H9 (cell line): ENCODE data around the gene IFI27. TPM values are rescaled to one million over a fixed set of nuclear protein-coding genes. Genes with fewer than 3 reads are reported as not detected.

ENCODE experiments used
- DNase-seq: peaks from one replicate; pipeline ENCODE4 v3.0.0-alpha.2; 2017
- H2AFZ ChIP-seq: one replicate; pipeline ENCODE4 v1.6.1; 2013; ENCODE audit warnings: mild to moderate bottlenecking, low read length, control low read depth, moderate library complexity
- H2AK5ac ChIP-seq: 2 replicates; pipeline ENCODE4 v1.6.1; 2013; ENCODE audit warnings: low read length, control low read depth, mixed read lengths; ENCODE audit not compliant: insufficient read length
- H2BK120ac ChIP-seq: one replicate; pipeline ENCODE4 v1.6.1; 2013; ENCODE audit warnings: low read depth, mild to moderate bottlenecking, low read length, control low read depth, inconsistent platforms; ENCODE audit not compliant: poor library complexity, severe bottlenecking
- H2BK12ac ChIP-seq: 2 replicates; pipeline ENCODE4 v1.6.1; 2013; ENCODE audit warnings: low read length, control low read depth, mixed read lengths, low read depth; ENCODE audit not compliant: insufficient read length
- H2BK15ac ChIP-seq: 2 replicates; pipeline ENCODE4 v1.6.1; 2013; ENCODE audit warnings: low read depth, low read length, control low read depth
- H2BK20ac ChIP-seq: one replicate; pipeline ENCODE4 v1.6.1; 2013; ENCODE audit warnings: low read depth, mild to moderate bottlenecking, low read length, control low read depth, inconsistent platforms; ENCODE audit not compliant: poor library complexity, severe bottlenecking
- H2BK5ac ChIP-seq: 2 replicates; pipeline ENCODE4 v1.6.1; 2013; ENCODE audit warnings: low read length, control low read depth, mixed read lengths; ENCODE audit not compliant: insufficient read length
- H3K14ac ChIP-seq: 2 replicates; pipeline ENCODE4 v1.6.1; 2013; ENCODE audit warnings: low read length, control low read depth; ENCODE audit not compliant: insufficient read depth
- H3K18ac ChIP-seq: 2 replicates; pipeline ENCODE4 v1.6.1; 2013; ENCODE audit warnings: low read depth, mild to moderate bottlenecking, mixed read lengths, low read length, control low read depth; ENCODE audit not compliant: insufficient read length
- H3K23ac ChIP-seq: 2 replicates; pipeline ENCODE4 v1.6.1; 2013; ENCODE audit warnings: low read length, control low read depth, mixed read lengths, low read depth; ENCODE audit not compliant: insufficient read length
- H3K23me2 ChIP-seq: 2 replicates; pipeline ENCODE4 v1.6.1; 2013; ENCODE audit warnings: low read depth, mild to moderate bottlenecking, mixed read lengths, low read length, control low read depth; ENCODE audit not compliant: insufficient read length, poor library complexity, severe bottlenecking
- H3K27ac ChIP-seq: 2 replicates; pipeline ENCODE4 v1.5.1; 2013; ENCODE audit warnings: low read length, control low read depth, mixed read lengths, low read depth; ENCODE audit not compliant: insufficient read length
- H3K27me3 ChIP-seq: 2 replicates; pipeline ENCODE4 v1.6.1; 2013; ENCODE audit warnings: low read length, control low read depth, inconsistent platforms; ENCODE audit not compliant: insufficient read depth
- H3K4ac ChIP-seq: 2 replicates; pipeline ENCODE4 v1.6.1; 2013; ENCODE audit warnings: low read depth, mild to moderate bottlenecking, control low read depth, inconsistent platforms, low read length, moderate library complexity
- H3K4me1 ChIP-seq: 2 replicates; pipeline ENCODE4 v1.6.1; 2013; ENCODE audit warnings: low read length, control low read depth, inconsistent platforms; ENCODE audit not compliant: insufficient read depth
- H3K4me2 ChIP-seq: 2 replicates; pipeline ENCODE4 v1.6.1; 2013; ENCODE audit warnings: low read length, control low read depth, mixed read lengths; ENCODE audit not compliant: insufficient read length, insufficient read depth
- H3K56ac ChIP-seq: 2 replicates; pipeline ENCODE4 v1.6.1; 2013; ENCODE audit warnings: low read depth, mild to moderate bottlenecking, mixed read lengths, low read length, control low read depth; ENCODE audit not compliant: insufficient read length
- H3K79me1 ChIP-seq: 2 replicates; pipeline ENCODE4 v1.6.1; 2013; ENCODE audit warnings: low read depth, mild to moderate bottlenecking, moderate library complexity, low read length, control low read depth, inconsistent platforms; ENCODE audit not compliant: insufficient read depth, poor library complexity, severe bottlenecking
- H3K79me2 ChIP-seq: 2 replicates; pipeline ENCODE4 v1.6.1; 2013; ENCODE audit warnings: low read length, control low read depth, inconsistent platforms; ENCODE audit not compliant: insufficient read depth
- H3K9ac ChIP-seq: 2 replicates; pipeline ENCODE4 v1.6.1; 2013; ENCODE audit warnings: low read length, control low read depth, mixed read lengths; ENCODE audit not compliant: insufficient read length; ENCODE audit errors: extremely low read depth
- H3K9me3 ChIP-seq: one replicate; pipeline ENCODE4 v1.6.1; 2013; ENCODE audit warnings: low read depth, low read length, inconsistent platforms; ENCODE audit not compliant: control insufficient read depth
- H3T11ph ChIP-seq: one replicate; pipeline ENCODE4 v1.6.1; 2013; ENCODE audit warnings: mild to moderate bottlenecking, low read length, control low read depth, inconsistent platforms
- H4K20me1 ChIP-seq: one replicate; pipeline ENCODE4 v1.6.1; 2013; ENCODE audit not compliant: control insufficient read depth, insufficient read length, insufficient read depth
- H4K5ac ChIP-seq: 2 replicates; pipeline ENCODE4 v1.6.1; 2013; ENCODE audit warnings: low read depth, mild to moderate bottlenecking, mixed read lengths, low read length, control low read depth; ENCODE audit not compliant: insufficient read length
- H4K8ac ChIP-seq: replicated peaks from 2 replicates; pipeline ENCODE4 v1.6.1; 2013; ENCODE audit warnings: low read length, control low read depth, mixed read lengths, low read depth; ENCODE audit not compliant: insufficient read length
- H4K91ac ChIP-seq: 2 replicates; pipeline ENCODE4 v1.6.1; 2013; ENCODE audit warnings: low read depth, mild to moderate bottlenecking, moderate library complexity, mixed read lengths, low read length, control low read depth; ENCODE audit not compliant: insufficient read length
- H3K27ac Mint-ChIP-seq, 3 experiments: 2 replicates in 2 of 3; 3 replicates in 1 of 3; pipeline ENCODE4 v1.8.0; 2020 to 2021; ENCODE audit warnings: mixed read lengths in 3 of 3, mild to moderate bottlenecking in 1 of 3, moderate library complexity in 1 of 3
- H3K27me3 Mint-ChIP-seq: 2 replicates; pipeline ENCODE4 v1.8.0; 2021; ENCODE audit warnings: low read depth, mild to moderate bottlenecking, moderate library complexity, mixed read lengths
- H3K36me3 Mint-ChIP-seq, 3 experiments: 2 replicates in 2 of 3; 3 replicates in 1 of 3; pipeline ENCODE4 v1.8.0; 2020 to 2021; ENCODE audit warnings: low read depth in 3 of 3, mixed read lengths in 3 of 3; ENCODE audit not compliant: insufficient read depth in 1 of 3
- H3K4me1 Mint-ChIP-seq, 2 experiments: 2 replicates each; pipeline ENCODE4 v1.8.0; 2020; ENCODE audit warnings: mixed read lengths in 2 of 2
- H3K4me3 Mint-ChIP-seq, 2 experiments: 2 replicates in 1 of 2; 3 replicates in 1 of 2; pipeline ENCODE4 v1.8.0; 2020 to 2021; ENCODE audit warnings: mild to moderate bottlenecking in 2 of 2, mixed read lengths in 2 of 2, moderate library complexity in 1 of 2
- H3K9me3 Mint-ChIP-seq, 2 experiments: 2 replicates in 1 of 2; 3 replicates in 1 of 2; pipeline ENCODE4 v1.8.0; 2020; ENCODE audit warnings: mild to moderate bottlenecking in 2 of 2, mixed read lengths in 2 of 2, moderate library complexity in 1 of 2
- CTCF ChIP-seq: fragments of 200-600 bp; sonication (generic); conservative IDR thresholded peaks from 3 replicates; pipeline ENCODE4 v1.8.0; 2021; ENCODE audit warnings: antibody characterized with exemption, mild to moderate bottlenecking
- WGBS: extraction: QIAGEN DNeasy Blood & Tissue Kit; methylation state at CpG from one replicate; pipeline ENCODE4 v1.1.7; 2013; ENCODE audit warnings: missing lambda C conversion rate, low lambda C conversion rate, mixed read lengths; ENCODE audit not compliant: insufficient read length; ENCODE audit errors: extremely low coverage; 5-methylcytosine and 5-hydroxymethylcytosine counted together
- total RNA-seq: library from RNA; stranded (reverse); gene quantifications from 2 replicates; pipeline ENCODE4 v1.2.1, GENCODE V29; 2021

The IFI27 gene
- total RNA-seq, 1 experiment from 2014 or later, result 1.7 TPM

GRCh38 chr14:94161981-94162380 lies 51.4 kb downstream of the IFI27 start:
- Histone ChIP-seq H2BK20ac (no peak overlapping the region), H4K91ac (no peak overlapping the region), H3K27ac (no peak overlapping the region), H2BK15ac (no peak overlapping the region), H3K23me2 (no peaks in the 10 kb centered on the region), H3K4me2 (no peak overlapping the region), H3K79me1 (no peaks in the 10 kb centered on the region), H3K27me3 (no peaks in the 10 kb centered on the region), H3K79me2 (no peaks in the 10 kb centered on the region), H3K4ac (no peak overlapping the region), H2BK12ac (no peak overlapping the region), H3K9me3 (no peaks in the 10 kb centered on the region), H3K23ac (no peak overlapping the region), H2BK5ac (no peak overlapping the region), H3K14ac (no peak overlapping the region), H3T11ph (no peak overlapping the region), H3K56ac (no peak overlapping the region), H4K8ac (no peak overlapping the region), H2AK5ac (no peak overlapping the region), H3K4me1 (0 out of 2 replicates have a peak, but pooled peaks cover 2% of the 10 kb centered on the region), H2AFZ (no peak overlapping the region), H4K5ac (no peak overlapping the region), H2BK120ac (no peak overlapping the region), H3K18ac (no peak overlapping the region), H3K9ac (no peak overlapping the region), H4K20me1 (no peaks in the 10 kb centered on the region)
- Mint-ChIP-seq H3K27me3 (peaks cover 4% of the 10 kb centered on the region), H3K36me3 (no peaks in the 10 kb centered on the region), H3K4me3 (no peak overlapping the region), H3K4me1 (peaks cover 20 to 24% of the 10 kb centered on the region in 2 experiments), H3K27ac (no peak overlapping the region), H3K9me3 (no peaks in the 10 kb centered on the region)
- DNase-seq, result no peak
- no CpG with 5 or more reads among the region's 2 CpGs for WGBS
- TF ChIP-seq CTCF, result no peak
